Measurements from ENCODE around the gene ALK.

DNA sequence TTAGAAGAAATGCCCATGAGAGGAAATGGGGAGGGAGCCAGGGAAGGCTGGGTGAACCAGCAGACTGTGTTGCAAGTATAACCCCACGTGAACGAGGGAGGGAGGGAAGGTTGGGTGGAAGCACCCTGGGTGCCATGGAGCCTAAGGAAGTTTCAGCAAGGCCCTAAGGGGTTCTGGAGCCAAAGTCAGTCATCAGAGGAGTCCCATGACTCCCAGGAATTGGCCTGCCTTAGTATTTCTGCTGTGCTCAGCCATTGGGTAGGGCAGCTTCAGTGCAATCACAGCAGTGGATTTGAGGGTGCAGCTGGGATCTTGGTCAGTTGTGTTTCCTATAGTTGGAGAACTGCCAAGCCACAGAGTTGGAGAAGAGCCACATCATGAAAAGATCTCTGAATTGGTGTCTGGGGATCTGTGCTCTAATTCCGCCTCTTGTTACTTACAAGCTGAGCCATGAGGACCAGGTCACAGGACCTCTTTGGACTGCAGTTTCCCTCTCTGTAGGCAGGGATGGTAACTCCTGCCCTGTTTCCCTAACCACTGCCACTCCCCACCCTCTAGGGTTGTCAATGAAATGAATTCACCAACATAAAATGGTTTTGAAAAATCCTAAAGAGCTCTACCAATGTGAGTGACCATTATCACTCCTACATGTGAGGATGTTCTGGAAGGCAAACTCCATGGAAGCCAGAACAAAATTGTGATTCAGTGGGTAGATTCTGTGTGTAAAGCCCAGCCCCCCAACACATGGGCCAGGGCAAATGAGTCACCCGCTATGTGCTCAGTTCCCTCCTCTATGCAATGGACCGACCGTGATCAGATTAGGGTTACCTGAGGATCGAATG lies 697.3 kb downstream of the ALK start:
- TF ChIP-seq, protein P1, sequence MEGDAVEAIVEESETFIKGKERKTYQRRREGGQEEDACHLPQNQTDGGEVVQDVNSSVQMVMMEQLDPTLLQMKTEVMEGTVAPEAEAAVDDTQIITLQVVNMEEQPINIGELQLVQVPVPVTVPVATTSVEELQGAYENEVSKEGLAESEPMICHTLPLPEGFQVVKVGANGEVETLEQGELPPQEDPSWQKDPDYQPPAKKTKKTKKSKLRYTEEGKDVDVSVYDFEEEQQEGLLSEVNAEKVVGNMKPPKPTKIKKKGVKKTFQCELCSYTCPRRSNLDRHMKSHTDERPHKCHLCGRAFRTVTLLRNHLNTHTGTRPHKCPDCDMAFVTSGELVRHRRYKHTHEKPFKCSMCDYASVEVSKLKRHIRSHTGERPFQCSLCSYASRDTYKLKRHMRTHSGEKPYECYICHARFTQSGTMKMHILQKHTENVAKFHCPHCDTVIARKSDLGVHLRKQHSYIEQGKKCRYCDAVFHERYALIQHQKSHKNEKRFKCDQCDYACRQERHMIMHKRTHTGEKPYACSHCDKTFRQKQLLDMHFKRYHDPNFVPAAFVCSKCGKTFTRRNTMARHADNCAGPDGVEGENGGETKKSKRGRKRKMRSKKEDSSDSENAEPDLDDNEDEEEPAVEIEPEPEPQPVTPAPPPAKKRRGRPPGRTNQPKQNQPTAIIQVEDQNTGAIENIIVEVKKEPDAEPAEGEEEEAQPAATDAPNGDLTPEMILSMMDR (IDR thresholded peaks at IDR 0.05), result no peak
- TF ChIP-seq POLR2A (IDR thresholded peaks at IDR 0.05), result no peak
